NCI-H1694 treated with DMSO at 0.1 percent for 48 hours (cell line): ENCODE results near the gene COX14.
"Not testable (repeated sequence)": the region's sequence is repeated elsewhere in the genome, so short reads cannot be mapped to it uniquely, and the experiment has no call there.

Experiments
- DNase-seq: peaks from one replicate; lab custom pipeline; 2025; lab: John Stamatoyannopoulos, UW

The COX14 gene

DNA sequence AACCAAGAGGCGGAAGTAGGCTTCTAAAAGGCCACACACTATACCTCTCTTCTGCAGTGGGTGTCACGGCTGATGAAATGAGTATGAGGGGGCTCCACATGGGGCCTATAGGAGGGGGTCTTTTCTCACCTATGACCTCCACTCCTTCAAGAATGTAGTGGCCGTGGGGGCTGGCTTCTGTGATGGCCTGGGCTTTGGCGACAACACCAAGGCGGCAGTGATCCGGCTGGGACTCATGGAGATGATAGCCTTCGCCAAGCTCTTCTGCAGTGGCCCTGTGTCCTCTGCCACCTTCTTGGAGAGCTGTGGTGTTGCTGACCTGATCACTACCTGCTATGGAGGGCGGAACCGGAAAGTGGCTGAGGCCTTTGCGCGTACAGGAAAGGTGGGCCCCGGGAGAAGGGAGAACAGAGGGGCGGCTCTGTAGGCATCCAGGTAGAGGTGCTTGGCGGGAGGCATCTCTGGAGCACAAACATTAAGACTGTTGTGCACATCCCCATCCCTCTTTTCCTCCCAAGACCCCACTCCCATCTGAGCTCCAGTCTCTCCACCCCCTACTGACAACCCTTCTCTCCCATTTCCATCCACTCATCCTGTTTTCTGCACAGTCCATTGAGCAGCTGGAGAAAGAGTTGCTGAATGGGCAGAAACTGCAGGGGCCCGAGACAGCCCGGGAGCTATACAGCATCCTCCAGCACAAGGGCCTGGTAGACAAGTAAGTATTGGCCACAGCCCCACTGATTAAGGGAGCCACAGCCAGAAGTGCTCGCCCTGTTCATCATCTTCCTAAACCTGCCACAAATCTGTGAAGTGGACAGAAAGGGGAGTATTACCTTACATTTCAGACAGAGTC lies 4.4 kb upstream of the COX14 start:
- no peak for DNase-seq

DNA sequence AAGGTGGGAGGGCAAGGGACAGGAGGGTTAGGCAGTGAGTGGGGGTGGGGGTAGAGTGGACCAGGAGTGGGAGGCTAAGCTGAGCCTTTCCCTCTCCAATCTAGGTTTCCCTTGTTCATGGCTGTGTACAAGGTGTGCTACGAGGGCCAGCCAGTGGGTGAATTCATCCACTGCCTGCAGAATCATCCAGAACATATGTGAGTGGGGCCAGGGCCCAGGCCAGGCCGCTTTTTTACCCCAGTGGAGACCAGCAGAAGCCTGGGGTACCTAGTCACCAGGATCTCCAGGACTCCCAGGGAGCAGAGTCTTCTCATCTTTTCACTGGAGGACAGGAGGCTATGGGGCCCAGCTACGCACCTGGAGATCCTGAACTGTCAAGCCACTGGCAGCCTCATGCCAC lies 2.7 kb upstream of the COX14 start:
- DNase-seq = no peak

DNA sequence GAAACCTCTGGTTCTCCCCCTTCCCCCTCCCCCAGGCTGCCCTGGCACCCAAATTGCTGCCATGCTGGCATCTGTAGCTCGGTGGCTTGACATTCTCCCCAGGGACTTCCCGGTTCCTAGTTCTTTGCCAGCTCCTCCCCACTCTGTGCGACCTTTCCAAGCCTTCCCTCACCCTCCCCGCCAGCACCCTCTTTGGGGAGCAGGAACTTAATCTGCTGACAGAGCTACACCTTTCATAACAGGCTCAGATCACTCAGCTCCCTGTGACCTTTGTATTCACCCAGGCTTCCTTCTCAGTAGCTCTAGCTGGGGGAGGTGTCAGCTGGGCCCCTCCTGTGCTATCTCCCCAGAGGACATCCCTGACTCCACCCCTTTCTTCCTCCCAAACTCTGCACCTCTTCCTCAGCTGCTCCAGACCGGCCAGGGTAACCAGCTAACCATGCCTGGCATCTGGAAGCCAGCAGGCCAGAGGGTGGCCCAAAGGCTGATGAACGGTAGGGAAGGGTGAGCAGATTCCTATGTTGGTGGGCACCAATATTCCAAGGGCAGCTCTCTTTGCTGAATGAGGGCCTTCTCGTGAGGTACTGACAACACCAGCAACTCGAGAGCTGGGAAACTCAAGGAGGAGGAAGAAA lies 1.8 kb upstream of the COX14 start:
- DNase-seq = no peak

DNA sequence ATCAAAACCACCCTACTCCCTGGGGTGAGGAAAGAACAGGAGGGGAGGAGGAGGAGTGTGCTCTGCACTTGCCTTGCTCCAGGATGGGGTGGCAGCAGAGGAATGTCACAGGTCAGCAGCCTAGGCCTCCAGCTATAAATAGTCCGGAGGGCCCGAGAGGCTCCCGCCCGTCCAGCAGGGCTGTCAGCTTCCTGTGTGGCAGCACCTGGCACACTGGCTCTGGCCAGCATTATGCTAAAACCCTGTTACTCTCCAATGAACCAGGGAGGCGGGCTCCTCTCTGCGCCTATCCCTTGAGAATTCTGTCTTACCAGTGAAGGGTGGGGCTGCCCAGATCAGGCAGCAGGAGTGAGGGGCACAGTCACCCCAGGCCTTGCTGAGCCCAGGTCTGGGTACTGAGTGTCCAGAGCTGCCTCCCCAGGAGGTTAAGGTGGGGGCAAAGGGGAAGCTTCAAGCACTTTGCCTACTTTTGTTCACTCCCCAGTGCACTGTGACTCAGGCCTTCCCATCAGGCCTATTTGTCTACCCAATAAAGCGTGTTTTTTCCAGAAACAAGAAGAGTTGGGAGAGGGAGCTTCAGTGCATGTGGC lies 1.2 kb upstream of the COX14 start:
- DNase-seq = no peak

DNA sequence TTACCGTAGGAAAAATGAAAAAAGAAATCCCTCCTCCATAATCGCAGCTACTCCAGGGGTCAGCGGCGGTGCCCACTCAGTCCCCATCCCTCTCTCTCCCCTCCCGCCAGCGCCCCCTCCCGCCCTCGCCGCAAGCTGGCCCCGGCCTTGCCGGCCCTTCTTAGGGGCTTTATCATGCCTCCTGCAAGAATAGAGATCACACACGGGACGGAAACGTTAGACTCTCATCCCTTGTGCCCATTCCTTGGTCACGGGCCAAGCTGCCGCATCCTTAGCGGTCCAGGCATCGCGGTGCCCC lies 692 bp upstream of the COX14 start:
- no peak for DNase-seq

DNA sequence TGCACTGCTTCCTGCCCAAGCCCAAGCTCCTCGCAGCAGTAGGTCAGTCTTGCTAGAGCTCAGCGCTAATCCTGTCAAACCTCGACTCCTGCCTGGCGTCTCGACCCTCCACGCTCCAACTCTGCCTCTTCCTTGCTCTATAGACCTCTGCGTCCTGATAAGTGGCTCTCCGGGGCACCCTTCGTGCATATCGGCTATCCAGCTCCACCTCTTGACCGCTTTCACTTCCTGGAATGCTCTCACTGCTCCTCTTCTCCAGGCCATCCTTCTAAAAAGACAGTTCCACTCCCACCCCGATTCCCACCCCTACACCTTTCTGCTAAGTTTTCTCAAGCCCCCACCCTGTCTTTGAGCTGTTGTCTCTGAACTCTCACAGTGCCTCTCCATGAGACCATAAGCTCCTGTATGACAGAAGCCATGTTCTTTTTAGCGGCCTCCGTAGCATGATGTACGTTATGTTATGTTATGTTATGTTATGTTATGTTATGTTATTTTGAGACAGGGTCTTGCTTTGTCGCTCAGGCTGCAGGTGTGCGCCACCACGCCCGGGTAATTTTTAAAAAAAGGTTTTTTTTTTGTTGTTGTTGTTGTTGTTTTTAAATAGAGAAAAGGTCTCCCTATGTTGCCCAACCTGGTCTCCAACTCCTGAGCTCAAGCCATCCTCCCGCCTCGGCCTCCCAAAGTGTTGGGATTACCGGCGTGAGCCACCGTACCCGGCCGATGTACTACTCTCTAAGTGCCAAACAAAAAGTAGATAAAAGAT lies 601 bp downstream of the COX14 start:
- DNase-seq = no peak

DNA sequence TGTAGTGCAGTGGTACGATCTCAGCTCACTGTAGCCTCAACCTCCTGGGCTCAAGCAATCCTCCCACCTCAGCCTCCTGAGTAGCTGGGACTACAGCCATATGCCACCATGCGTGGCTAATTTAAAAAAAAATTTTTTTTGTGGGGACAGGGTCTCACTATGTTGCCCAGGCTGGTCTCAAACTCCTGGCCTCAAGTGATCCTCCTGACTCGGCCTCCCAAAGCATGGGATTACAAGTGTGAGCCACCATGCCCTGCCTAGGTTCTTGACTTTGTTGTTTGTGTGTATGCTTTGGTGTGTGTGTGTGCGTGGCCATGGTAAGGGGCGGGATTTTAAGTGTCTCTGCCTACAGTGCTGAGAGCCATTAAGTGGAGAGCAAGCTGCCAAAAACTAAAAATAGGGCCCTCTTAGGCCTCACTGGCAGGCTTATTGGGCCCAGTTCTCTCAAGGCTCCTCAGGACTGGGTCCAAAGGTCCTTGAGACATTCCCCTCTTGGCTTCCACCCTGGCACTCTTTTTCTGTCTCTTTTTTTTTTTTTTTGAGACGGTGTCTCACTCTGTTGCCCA lies 5.1 kb downstream of the COX14 start:
- no peak for DNase-seq

DNA sequence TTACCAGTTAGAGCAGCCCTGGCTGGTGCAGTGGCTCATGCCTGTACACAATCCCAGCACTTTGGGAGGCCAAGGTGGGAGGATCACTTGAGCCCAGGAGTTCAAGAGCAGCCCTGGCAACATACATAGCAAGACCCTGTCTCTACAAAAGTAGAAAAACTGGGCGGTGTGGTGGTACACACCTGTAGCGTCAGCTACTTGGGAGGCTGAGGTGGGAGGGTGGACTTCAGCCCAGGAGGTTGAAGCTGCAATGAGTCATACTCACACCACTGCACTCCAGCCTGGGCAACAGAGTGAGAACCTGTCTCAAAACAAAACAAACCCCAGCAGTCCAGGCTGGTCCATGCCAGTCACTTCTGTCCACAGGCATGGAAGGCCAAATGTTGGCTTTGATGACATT lies 7.4 kb downstream of the COX14 start:
- DNase-seq = no peak

DNA sequence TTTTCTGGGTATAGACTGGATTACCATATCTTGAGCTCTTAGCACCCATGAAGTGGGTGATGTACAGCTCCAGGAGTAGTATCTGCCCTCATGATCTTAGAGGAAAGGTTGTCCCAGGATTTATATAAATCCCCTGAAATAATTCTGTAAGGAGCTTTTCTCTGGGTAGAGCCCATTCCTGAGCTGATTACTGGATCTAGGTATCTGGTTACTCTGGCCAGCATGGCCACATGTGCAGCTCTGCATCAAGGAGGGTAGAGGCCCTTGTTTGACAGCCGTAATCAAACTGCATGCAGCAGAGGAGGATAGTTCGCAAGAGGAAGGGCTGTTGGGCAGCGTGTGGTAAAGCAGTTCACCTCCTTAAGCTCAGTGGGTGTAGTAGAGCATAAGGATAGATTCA lies 8.5 kb downstream of the COX14 start:
- DNase-seq = no peak

DNA sequence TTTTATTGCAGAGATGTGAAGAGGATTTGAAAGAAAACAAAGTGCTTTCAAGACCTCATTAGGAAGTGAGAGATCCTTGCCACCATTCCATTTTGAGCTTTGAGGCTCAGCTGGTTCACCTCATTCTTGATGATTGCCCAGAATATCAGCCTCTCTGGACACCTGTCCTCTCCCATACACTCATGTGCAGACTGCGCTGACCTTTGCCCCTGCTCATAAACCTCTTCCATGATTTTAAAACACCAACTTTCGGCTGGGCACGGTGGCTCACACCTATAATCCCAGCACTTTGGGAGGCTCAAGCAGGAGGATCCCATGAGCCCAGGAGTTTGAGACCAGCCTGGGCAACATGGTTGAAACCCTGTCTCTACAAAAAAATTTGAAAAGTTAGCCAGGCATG lies 8.9 kb downstream of the COX14 start:
- no peak for DNase-seq

DNA sequence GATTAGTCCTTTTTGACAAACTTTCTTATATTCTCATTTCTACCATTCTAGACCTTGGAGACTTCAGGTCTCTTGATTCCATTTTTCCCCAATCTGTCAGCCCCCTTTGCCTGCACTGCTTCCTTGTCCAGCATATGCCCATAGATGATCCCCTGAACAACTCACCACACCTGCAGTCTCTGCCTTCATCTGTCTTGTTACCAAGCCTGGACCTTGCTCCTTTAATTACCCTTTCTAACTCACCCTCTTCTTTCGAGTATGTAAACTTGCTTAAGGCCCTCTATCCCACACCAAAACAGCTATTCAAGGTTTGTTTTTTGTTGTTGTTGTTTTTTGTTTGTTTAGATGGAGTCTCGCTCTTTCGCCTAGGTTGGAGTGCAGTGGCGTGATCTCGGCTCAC lies 9.6 kb downstream of the COX14 start:
- DNase-seq = no peak

DNA sequence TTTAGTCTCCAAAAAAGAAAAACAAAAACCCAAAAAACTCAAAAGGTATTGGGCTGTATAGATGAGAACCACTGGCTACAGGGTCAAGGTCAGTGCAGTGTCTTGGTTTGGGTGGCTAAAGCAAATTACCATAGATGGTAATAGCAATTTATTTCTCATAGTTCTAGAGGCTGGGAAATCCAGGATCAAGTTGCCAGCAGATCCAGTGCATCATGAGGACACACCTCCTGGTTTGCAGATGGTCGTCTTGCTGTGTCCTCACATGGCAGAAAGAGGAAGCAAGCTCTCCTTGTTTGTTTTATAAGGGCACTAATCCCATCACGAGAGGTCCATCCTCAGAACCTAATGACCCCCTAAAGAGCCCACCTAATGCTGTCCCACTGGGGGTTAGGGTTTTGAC lies 11.2 kb downstream of the COX14 start:
- DNase-seq = no peak

DNA sequence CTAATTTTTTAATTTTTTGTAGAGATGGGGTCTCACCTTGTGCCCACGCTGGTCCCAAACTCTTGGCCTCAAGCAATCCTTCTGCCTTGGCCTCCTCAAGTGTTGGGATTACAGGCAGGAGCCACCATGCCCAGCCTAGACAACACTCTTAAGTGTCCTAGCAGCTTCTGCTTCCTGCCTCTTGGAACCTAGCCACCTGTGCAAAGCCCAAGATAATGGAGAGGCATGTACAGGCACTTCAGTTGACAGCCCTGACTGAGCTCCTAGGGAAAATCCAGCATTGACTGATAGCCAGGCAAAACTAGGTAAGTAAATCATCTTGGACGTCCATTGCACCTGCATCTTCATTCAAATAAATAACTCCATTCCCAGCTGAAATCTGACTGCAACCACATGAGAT lies 15.5 kb downstream of the COX14 start:
- DNase-seq = no peak

DNA sequence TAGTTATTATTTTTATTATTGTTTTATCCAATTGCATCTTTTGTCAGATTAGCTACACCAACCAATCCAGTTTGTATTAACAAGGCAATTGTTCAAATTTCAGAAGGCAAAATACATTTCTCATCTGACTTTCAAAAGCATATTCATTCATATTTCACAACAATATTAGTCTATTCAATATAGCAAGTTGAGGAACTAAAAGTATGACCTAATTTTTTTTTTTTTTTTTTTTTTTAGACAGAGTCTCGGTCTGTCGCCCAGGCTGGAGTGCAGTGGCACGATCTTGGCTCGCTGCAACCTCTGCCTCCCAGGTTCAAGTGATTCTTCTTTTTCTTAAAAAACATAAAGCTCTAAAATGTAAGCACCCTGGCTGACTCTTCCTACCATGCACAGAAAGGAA lies 17.3 kb downstream of the COX14 start:
- no peak for DNase-seq

DNA sequence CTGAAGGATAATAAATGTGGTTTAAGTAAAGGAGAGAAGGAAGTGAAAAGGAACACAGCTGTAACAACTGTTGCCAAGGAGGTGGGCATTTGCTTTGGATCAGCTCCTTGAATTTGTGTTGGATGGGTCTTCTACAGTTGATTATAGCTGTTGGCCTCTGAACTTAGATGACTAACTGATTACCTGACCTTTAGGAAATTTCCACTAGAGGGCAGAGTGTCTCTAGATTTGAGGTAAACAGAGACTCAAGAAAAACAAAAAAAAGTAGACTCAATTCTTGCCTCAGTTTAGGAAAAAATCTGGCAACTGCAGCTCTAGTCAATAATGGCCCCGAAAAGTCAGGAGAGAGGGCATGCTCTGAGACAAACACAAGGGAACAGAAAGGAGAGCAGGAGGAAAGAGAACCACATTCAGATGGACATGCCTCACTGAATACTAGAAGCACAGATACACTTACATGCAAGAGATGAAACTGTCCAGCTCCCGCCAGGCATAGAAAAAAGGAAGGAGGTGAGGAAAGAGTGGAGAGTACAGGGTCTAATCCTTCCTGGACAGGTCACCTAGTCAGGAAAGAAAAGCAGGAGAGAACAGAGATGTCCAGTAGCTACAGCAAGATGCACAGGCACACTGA lies 20.6 kb downstream of the COX14 start:
- DNase-seq = no peak

DNA sequence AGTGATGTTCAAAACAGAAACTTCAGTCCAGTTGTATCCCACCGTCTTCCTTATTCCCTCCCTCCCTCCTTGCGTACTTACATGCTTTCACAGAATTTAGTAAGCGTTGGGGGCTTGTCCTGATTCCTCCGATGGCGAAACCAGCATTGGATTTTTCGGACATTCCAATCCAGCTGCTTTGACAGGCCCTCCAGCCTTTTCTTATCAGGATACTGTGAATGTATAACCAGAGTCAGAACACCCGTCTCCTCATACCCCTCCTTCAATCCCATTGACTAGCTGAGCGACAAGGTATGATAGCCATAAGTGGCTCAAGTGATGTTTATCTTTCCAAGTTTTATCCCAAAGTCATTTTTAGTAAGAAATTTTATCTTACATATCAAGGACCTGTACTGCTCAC lies 31.0 kb downstream of the COX14 start:
- DNase-seq = no peak

DNA sequence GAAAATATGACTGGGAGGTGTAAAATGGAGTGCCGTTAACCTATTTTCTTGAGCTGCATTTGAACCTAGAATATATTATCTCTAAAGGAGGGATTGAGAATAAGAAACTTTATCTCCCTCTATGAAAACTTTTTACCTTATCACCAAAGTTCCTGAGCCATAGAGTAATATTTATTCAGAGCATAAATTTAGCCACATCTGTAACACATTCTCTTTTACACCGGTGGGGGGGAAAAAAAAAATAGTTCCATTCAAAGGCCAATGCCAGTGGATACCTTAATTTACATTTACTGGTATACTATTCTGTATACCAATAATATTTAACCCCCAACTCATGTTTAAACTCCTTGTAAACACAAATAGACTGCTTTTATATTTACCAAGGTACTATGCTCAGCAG lies 33.4 kb downstream of the COX14 start:
- no peak for DNase-seq

DNA sequence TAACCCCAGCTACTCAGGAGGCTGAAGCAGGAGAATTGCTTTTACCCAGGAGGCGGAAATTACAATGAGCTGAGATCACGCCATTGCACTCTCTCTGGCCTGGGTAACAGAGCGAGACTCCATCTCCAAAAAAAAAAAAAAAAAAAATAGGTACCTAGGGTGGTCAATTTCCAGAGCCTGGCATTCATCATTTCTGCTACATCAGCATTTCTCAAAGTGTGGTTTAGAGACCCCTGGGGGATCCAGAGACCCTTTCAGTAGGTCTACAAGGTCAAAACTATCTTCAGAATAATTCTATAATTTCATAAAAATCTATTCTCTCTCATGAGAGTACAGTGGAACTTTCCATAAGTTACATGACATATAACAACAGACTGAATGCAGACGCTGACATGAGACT lies 35.2 kb downstream of the COX14 start:
- no peak for DNase-seq

DNA sequence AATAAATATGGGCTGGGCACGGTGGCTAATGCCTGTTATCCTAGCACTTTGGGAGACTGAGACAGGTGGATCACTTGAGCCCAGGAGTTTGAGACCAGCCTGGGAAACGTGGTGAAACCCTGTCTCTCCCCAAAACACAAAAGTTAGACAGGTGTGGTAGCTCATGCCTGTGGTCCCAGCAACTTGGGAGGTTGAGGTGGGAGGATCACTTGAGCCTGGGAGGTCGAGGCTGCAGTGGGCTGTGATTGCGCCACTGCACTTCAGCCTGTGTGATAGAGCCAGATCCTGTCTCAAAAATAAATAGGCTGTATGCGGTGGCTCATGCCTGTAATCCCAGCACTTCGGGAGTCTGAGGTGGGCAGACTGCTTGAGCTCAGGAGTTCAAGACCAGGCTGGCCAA lies 36.0 kb downstream of the COX14 start:
- DNase-seq = not testable (repeated sequence)

DNA sequence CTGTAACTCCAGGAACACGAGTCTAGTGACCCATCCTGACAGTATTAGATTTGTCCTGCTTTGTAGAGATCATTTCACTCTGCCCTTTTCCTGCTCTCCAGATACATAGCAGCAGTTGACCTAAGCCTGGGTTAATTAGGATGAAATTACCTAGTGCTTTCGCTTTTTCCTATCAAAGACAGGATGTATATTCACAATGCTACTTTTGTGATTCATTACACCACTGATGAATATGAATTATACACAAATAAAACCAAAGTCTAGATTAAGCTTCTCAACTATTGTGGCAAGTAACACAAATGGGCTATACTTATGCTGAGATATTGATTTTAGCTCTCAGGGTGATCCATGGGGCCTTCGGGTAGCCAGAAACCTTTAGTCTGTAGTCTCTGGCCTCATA lies 37.3 kb downstream of the COX14 start:
- no peak for DNase-seq

DNA sequence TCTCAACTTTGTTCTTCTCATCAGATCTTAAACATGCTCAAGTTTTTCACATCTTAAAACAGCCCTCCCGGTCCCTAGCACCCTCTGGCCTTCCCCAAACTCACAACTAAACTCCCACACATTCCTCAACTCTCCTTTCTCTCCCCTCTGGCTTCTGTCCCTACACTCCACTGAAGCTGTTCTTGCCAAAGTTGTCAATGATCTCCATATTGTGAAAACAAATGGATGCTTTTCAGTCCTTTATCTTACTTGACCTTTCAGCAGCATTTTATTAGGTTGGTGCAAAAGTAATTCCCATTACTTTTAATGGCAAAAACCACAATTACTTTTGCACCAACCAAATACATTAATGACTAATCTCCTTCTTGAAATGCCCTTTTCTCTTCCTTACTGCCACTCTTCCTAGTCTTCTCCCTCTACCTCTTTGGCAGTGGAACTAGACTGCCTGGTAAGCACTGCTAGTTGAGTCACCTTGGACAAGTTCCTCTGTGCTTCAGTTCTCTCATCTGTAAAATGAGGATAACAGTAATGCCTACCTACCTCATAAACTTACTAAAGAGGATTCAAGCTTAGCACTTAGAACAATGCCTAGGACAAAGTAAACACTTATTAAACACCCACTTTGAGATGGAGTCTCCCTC lies 39.1 kb downstream of the COX14 start:
- no peak for DNase-seq

DNA sequence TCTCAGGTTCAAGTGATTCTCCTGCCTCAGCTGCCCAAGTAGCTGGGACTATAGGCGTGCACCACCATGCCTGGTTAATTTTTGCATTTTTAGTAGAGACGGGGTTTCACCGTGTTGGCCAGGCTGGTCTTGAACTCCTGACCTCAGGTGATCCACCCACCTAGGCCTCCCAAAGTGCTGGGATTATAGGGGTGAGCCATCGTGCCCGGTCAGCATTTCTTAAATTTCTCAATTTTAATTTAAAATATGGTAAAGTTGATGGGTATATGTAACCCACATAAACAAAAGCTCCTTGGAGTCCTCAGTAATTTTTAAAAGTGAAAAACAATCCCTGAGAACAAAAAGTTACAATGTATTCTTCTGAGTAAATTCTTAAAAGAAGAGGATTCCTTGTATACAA lies 42.9 kb downstream of the COX14 start:
- not testable (repeated sequence) for DNase-seq
